CD8-positive, alpha-beta memory T cell (primary cell): ENCODE measurements around the gene MZB1. TPM values are rescaled to one million over a fixed set of nuclear protein-coding genes. Genes with fewer than 3 reads are reported as not detected.

ENCODE experiments used
- CTCF ChIA-PET: fragments of 350-600 bp; sonication (Branson Sonifier 250); formaldehyde crosslinking; loops from one replicate; lab custom pipeline; 2021; ENCODE audit warnings: antibody characterized with exemption; lab: Charles Lee
- POLR2A ChIA-PET: fragments of 350-600 bp; sonication (Branson Sonifier 250); formaldehyde crosslinking; loops from one replicate; lab custom pipeline; 2021; ENCODE audit warnings: antibody characterized with exemption; lab: Charles Lee
- DNase-seq, 5 donors: peaks; one replicate each; pipeline versions ENCODE4 v3.0.0 to v3.0.0-alpha.2; 2020 to 2022; ENCODE audit warnings: mixed read lengths in 1 of 5
- H3K27ac ChIP-seq: one replicate; pipeline ENCODE4 v1.7.0; 2013; ENCODE audit warnings: low read depth, mild to moderate bottlenecking, low read length, moderate library complexity
- H3K27me3 ChIP-seq: 2 replicates; pipeline ENCODE4 v1.7.0; 2013; ENCODE audit warnings: low read length, mild to moderate bottlenecking; ENCODE audit not compliant: insufficient read depth, poor library complexity, severe bottlenecking
- H3K36me3 ChIP-seq: 2 replicates; pipeline ENCODE4 v1.7.0; 2013; ENCODE audit warnings: mild to moderate bottlenecking, low read length, moderate library complexity; ENCODE audit not compliant: insufficient read depth
- H3K4me1 ChIP-seq: 2 replicates; pipeline ENCODE4 v1.7.0; 2013; ENCODE audit warnings: mild to moderate bottlenecking, low read length, moderate library complexity; ENCODE audit not compliant: insufficient read depth
- H3K4me3 ChIP-seq: 2 replicates; pipeline ENCODE4 v1.7.0; 2013; ENCODE audit warnings: mild to moderate bottlenecking, low read length
- H3K9me3 ChIP-seq: 2 replicates; pipeline ENCODE4 v1.7.0; 2013; ENCODE audit warnings: mild to moderate bottlenecking, low read length
- H3K27ac Mint-ChIP-seq, 8 donors: one replicate each; pipeline ENCODE4 v1.8.0; 2020 to 2021; ENCODE audit warnings: mixed read lengths in 8 of 8, mild to moderate bottlenecking in 6 of 8, inconsistent platforms in 3 of 8, moderate library complexity in 3 of 8
- H3K27me3 Mint-ChIP-seq, 2 donors: one replicate each; pipeline ENCODE4 v1.8.0; 2020 to 2021; ENCODE audit warnings: mixed read lengths in 2 of 2, mild to moderate bottlenecking in 1 of 2, moderate library complexity in 1 of 2
- H3K36me3 Mint-ChIP-seq, 3 donors: one replicate each; pipeline ENCODE4 v1.8.0; 2020 to 2021; ENCODE audit warnings: mixed read lengths in 3 of 3, inconsistent platforms in 1 of 3, mild to moderate bottlenecking in 1 of 3
- H3K4me1 Mint-ChIP-seq, 3 donors: one replicate each; pipeline ENCODE4 v1.8.0; 2020 to 2021; ENCODE audit warnings: mixed read lengths in 3 of 3, inconsistent platforms in 1 of 3, mild to moderate bottlenecking in 1 of 3
- H3K4me3 Mint-ChIP-seq, 7 donors: one replicate each; pipeline ENCODE4 v1.8.0; 2020 to 2021; ENCODE audit warnings: mixed read lengths in 7 of 7, mild to moderate bottlenecking in 6 of 7, moderate library complexity in 4 of 7, inconsistent platforms in 2 of 7
- H3K9me3 Mint-ChIP-seq, 5 donors: one replicate each; pipeline ENCODE4 v1.8.0; 2020 to 2022; ENCODE audit warnings: mixed read lengths in 5 of 5, mild to moderate bottlenecking in 3 of 5, moderate library complexity in 2 of 5, inconsistent platforms in 1 of 5
- polyA plus RNA-seq: library from polyadenylated mRNA; unstranded; fragments of 300-500 nt; fragmentation: Illumina TruSeq; gene quantifications from one replicate; pipeline ENCODE4 v1.2.3, GENCODE V29; 2021
- total RNA-seq, 2 experiments: library from RNA; stranded (reverse); gene quantifications; one replicate each; pipeline ENCODE4 v1.2.3, GENCODE V29; 2021

Gene MZB1, protein sequence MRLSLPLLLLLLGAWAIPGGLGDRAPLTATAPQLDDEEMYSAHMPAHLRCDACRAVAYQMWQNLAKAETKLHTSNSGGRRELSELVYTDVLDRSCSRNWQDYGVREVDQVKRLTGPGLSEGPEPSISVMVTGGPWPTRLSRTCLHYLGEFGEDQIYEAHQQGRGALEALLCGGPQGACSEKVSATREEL
- total RNA-seq: 1 to 10 TPM; 5.1 to 6.4 TPM
- 3.5 TPM for polyA plus RNA-seq

DNA sequence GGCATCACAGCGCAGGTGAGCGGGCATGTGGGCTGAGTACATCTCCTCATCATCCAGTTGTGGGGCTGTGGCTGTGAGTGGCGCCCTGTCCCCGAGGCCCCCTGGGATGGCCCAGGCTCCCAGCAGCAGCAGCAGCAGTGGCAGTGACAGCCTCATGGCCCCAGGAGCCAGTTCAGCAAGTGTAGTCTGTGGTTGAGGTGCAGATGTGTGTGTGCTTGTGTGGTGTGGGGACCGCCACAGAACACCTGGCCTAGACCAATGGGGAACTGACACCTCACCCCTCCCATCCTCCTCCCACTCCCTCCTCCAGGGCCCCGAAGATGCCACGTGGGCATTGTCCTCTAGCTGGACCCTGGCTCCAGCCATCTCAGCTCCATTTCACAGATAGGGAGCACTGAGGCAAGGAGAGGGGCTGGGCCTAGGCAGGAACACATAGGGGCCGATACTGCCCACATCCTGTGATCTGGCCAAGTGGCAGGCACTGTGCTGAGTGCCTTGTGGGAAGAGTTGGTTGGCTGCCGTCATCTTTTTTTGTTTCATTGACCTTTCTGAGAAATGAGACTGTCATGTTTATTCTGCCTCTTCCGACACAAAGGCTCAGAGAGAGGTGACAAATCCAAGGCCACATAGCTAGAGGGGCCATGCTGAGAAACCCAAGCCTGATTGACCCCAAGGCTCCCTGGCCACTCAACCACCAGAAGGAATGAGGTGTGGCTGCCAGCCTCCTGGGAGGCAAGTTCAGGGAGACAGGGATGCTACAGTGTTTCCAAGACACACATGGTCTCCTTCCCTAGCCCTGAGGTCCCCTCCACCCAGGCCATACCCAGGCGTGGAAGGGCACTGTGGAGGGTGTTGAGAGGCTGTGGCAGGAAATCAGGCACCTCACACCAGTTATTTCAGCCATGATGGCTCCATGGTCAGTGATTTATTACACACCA, at the start of gene MZB1:
MZB1 (minus strand) TSS at position 213 of the 938 bp plus-strand sequence; CDS start at position 156, 57 bp downstream.
- Mint-ChIP-seq H3K4me1 (peaks cover 41 to 75% (median 54%) of the 10 kb centered on the region in 3 donors), H3K27me3 (peaks cover 0 to 5% of the 10 kb centered on the region in 2 donors), H3K36me3 (peaks cover 0 to 2% (median 0%) of the 10 kb centered on the region in 3 donors), H3K9me3 (no peaks in the 10 kb centered on the region), H3K4me3 (peak within 1 kb of the TSS; percentile 57 to 85 (median 83)), H3K27ac (peak within 1 kb of the TSS; percentile 83 to 94 (median 92))
- POLR2A ChIA-PET: interaction anchor here (0.6 to 2.3 kb wide), 4 partner anchors 14 to 97 kb away, joined by 3 to 20 read pairs (median 4); partner anchors contain the start of genes MATR3, PAIP2 and SPATA24
- CTCF ChIA-PET: interaction anchor here (0.9 to 5.4 kb wide), 6 partner anchors 12 to 127 kb away, joined by 3 to 38 read pairs (median 4); partner anchors contain the start of genes PAIP2 and SPATA24
- Histone ChIP-seq H3K9me3 (no peaks in the 10 kb centered on the region), H3K27ac (peak within 1 kb of the TSS; percentile 66), H3K27me3 (no peaks in the 10 kb centered on the region), H3K36me3 (no peaks in the 10 kb centered on the region), H3K4me3 (peak within 1 kb of the TSS; percentile 24), H3K4me1 (peaks cover 51% of the 10 kb centered on the region)
- peak; percentile 41 to 89 (median 58) for DNase-seq

DNA sequence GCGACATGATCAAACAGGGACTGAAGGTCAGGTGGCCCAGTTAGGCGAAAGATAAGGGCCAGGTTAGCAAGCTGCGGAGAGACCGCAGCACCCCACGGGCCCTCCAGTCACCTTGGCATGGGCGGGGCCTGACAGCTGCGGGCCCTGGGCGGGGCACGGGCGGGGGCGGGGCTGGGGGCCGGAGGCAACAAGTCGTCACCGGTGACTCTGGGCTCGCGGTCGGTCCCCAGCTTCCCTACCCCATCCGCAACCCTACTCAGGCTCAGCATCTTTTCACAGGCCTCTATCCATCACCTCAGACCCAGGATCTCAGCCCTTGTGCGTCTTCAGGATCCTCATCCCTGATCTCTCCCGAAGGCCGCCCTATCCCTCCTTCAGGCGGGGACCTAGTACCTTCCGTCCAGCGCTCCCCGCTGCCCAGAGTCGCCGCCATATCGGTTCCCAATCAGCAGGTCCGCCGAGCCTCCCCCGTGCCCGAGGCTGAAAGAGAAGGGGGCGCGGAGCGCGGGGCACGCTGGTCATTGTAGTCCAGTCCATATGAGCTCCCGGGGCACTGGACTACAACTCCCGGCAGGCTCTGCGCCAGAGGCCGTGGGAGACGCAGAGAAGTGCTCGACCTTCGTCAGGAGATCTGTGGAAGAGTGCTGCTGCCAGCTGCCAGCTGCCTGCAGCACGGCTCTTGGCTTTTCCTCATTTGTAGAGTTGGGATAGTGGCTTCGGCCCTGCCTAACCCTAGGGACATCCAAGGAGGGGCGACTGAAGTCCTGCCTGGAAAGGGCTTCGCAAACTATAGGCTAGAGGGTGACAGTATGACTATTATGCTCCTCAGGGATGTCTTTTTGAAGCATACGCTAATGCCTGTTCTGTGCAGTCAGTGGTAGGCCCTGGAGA, 49.5 kb upstream of the MZB1 start, which contains the start of gene DNAJC18:
DNAJC18 (minus strand) TSS at position 513 of the 891 bp plus-strand sequence; CDS start at position 433, 80 bp downstream.
- peak within 1 kb of the TSS; percentile 94 to 100 (median 99) for H3K27ac Mint-ChIP-seq
- CTCF ChIA-PET: interaction anchor here (1.0 to 6.5 kb wide), 7 partner anchors 9 to 74 kb away, joined by 3 to 40 read pairs (median 4); partner anchors contain the start of genes SMIM33 and STING1
- POLR2A ChIA-PET: interaction anchor here (0.9 to 1.8 kb wide), 7 partner anchors 17 to 864 kb away, joined by 3 to 18 read pairs (median 4); partner anchors contain the start of genes HSPA9, SPATA24, STING1 and UBE2D2
- Histone ChIP-seq H3K4me1 (peaks cover 29% of the 10 kb centered on the region), H3K36me3 (no peaks in the 10 kb centered on the region), H3K27me3 (no peaks in the 10 kb centered on the region), H3K9me3 (no peaks in the 10 kb centered on the region), H3K4me3 (peak within 1 kb of the TSS; percentile 98), H3K27ac (peak within 1 kb of the TSS; percentile 95)
- H3K36me3 Mint-ChIP-seq: peaks cover 0 to 9% (median 3%) of the 10 kb centered on the region in 3 donors
- DNase-seq: peak; percentile 81 to 91 (median 84)
- peak within 1 kb of the TSS; percentile 95 to 99 (median 98) for H3K4me3 Mint-ChIP-seq
- H3K27me3 Mint-ChIP-seq: no peaks in the 10 kb centered on the region
- peaks cover 31 to 47% (median 45%) of the 10 kb centered on the region in 3 donors for H3K4me1 Mint-ChIP-seq
- no peaks in the 10 kb centered on the region for H3K9me3 Mint-ChIP-seq

DNA sequence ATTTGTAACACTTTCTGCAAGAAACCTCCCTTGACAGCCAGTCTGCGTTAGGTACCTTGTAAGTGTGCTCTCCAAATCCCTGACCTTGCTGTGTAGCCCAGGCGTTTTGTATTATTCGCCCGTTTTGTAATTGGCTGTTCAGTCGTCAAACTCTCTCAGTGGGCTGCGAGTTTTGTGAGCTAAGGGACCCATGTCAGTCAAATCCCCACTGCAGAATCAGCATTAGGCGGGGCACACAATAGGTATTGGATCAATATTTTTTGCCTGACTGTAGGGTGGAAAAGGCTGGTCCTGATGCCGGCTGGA, 48.9 kb upstream of the MZB1 start:
- Mint-ChIP-seq H3K4me1 (peaks cover 28 to 41% (median 39%) of the 10 kb centered on the region in 3 donors), H3K9me3 (no peaks in the 10 kb centered on the region), H3K27ac (peak overlapping the region; percentile 11 to 100 (median 99)), H3K27me3 (no peaks in the 10 kb centered on the region), H3K4me3 (peak overlapping the region; percentile 95 to 99 (median 98)), H3K36me3 (peaks cover 0 to 9% (median 3%) of the 10 kb centered on the region in 3 donors)
- DNase-seq: no peak
- CTCF ChIA-PET: interaction anchor here (1.0 to 6.5 kb wide), 7 partner anchors 8 to 74 kb away, joined by 3 to 40 read pairs (median 4); partner anchors contain the start of genes SMIM33 and STING1
- Histone ChIP-seq H3K4me3 (peak overlapping the region; percentile 46), H3K9me3 (no peaks in the 10 kb centered on the region), H3K36me3 (no peaks in the 10 kb centered on the region), H3K4me1 (peaks cover 23% of the 10 kb centered on the region), H3K27me3 (no peaks in the 10 kb centered on the region), H3K27ac (peak overlapping the region; percentile 95)
- POLR2A ChIA-PET: interaction anchor here (0.6 to 1.8 kb wide), 7 partner anchors 16 to 863 kb away, joined by 3 to 18 read pairs (median 4); partner anchors contain the start of genes HSPA9, STING1 and UBE2D2

DNA sequence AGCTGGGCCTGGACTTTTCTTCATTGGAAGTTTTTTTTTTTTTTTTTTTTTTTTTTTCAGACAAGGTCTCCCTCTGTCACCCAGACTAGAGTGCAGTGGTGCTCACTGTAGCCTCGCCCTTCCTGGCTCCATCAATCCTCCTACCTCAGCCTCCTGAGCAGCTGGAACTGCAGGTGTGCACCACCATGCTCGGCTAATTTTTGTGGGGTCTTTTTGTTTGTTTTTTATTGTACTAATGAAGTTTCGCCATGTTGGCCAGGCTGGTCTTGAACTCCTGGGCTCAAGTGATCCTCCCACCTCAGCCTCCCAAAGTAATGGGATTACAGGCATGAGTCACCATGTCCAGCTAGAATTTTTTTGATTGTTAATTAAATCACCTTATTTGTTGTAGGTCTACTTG, 46.0 kb upstream of the MZB1 start:
- peaks cover 23 to 31% (median 29%) of the 10 kb centered on the region in 3 donors for H3K4me1 Mint-ChIP-seq
- Histone ChIP-seq H3K9me3 (no peaks in the 10 kb centered on the region), H3K4me1 (peaks cover 13% of the 10 kb centered on the region), H3K27me3 (no peaks in the 10 kb centered on the region), H3K4me3 (no peak overlapping the region), H3K27ac (no peak overlapping the region), H3K36me3 (no peaks in the 10 kb centered on the region)
- ChIA-PET CTCF (interaction anchor here (2.4 to 6.5 kb wide), 3 partner anchors 13 to 77 kb away, joined by 5 to 40 read pairs (median 29); no protein-coding TSS in a partner anchor), POLR2A (interaction anchor here (1.8 kb wide), 1 partner anchor 46 kb away, joined by 5 read pairs; no protein-coding TSS in a partner anchor)
- H3K36me3 Mint-ChIP-seq: peaks cover 0 to 9% (median 3%) of the 10 kb centered on the region in 3 donors
- DNase-seq: no peak
- H3K4me3 Mint-ChIP-seq: no peak overlapping the region
- no peaks in the 10 kb centered on the region for H3K27me3 Mint-ChIP-seq
- no peaks in the 10 kb centered on the region for H3K9me3 Mint-ChIP-seq
- peak overlapping the region in 1 of 8 donors; percentile 86 for H3K27ac Mint-ChIP-seq

DNA sequence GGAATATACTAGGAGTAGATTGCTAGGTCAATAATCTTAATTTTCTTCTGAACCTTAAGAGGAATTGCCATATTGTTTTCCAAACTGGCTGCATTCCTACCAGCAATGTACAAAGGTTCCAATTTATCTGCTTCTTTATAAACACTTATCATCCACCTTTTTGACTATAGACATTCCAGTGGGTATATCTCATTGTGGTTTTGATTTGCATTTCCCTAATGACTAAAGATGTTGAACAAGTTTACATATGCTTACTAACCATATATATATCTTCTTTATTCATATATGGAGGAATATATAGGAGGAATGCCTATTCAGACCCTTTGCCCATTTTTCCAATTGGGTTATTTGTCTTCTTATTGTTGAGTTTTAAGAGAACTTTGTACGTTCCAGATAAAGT, 42.0 kb upstream of the MZB1 start:
- Histone ChIP-seq H3K27ac (no peak overlapping the region), H3K4me3 (no peak overlapping the region), H3K27me3 (no peaks in the 10 kb centered on the region), H3K4me1 (peaks cover 6% of the 10 kb centered on the region), H3K36me3 (no peaks in the 10 kb centered on the region), H3K9me3 (no peaks in the 10 kb centered on the region)
- CTCF ChIA-PET: interaction anchor here (1.1 to 1.4 kb wide), 2 partner anchors 9 to 44 kb away, joined by 3 read pairs; no protein-coding TSS in a partner anchor
- H3K27ac Mint-ChIP-seq: no peak overlapping the region
- no peaks in the 10 kb centered on the region for H3K9me3 Mint-ChIP-seq
- DNase-seq: no peak
- H3K27me3 Mint-ChIP-seq: no peaks in the 10 kb centered on the region
- no peak overlapping the region for H3K4me3 Mint-ChIP-seq
- H3K36me3 Mint-ChIP-seq: peaks cover 0 to 16% (median 4%) of the 10 kb centered on the region in 3 donors
- H3K4me1 Mint-ChIP-seq: peaks cover 4 to 7% (median 7%) of the 10 kb centered on the region in 3 donors
- POLR2A ChIA-PET: no interaction called here

DNA sequence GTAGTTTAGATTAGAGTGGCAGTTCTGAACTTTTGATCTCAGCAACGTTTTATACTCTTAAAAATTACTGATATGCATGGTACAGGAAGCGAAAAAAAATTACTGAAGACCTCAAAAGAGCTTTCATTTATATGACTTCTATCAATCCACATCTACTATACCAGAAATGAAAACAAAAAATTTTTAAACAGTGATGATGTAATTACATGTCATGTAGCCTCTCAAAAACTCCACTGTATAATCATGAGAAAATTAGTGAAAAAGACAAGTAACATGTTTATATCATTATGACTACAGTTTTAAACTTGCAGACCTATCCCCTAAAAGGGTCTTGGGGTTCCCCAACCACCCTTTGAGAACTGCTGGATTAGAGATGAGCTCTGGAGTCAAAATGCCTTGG, 40.3 kb upstream of the MZB1 start:
- Mint-ChIP-seq H3K27ac (peak overlapping the region in 2 of 8 donors; percentile 38 to 54), H3K27me3 (no peaks in the 10 kb centered on the region), H3K4me1 (peaks cover 4 to 7% (median 7%) of the 10 kb centered on the region in 3 donors), H3K9me3 (no peaks in the 10 kb centered on the region), H3K4me3 (no peak overlapping the region), H3K36me3 (peaks cover 0 to 23% (median 4%) of the 10 kb centered on the region in 3 donors)
- peaks cover 6% of the 10 kb centered on the region for H3K4me1 ChIP-seq
- ChIA-PET CTCF (interaction anchor here (0.7 to 1.4 kb wide), 3 partner anchors 9 to 83 kb away, joined by 3 to 4 read pairs (median 3); partner anchors contain the start of gene DNAJC18), POLR2A (interaction anchor here (0.5 to 0.7 kb wide), 3 partner anchors 11 to 1339 kb away, joined by 3 to 4 read pairs (median 3); no protein-coding TSS in a partner anchor)
- H3K27ac ChIP-seq: no peak overlapping the region
- H3K4me3 ChIP-seq: no peak overlapping the region
- H3K9me3 ChIP-seq: no peaks in the 10 kb centered on the region
- no peaks in the 10 kb centered on the region for H3K36me3 ChIP-seq
- DNase-seq: peak in 1 of 5 donors; percentile 51
- H3K27me3 ChIP-seq: no peaks in the 10 kb centered on the region
